IMR-90 (cell line): ENCODE measurements around the gene RNF123.

Experiments
- BHLHE40 ChIP-seq: fragments of 150-350 bp; IDR thresholded peaks from 2 replicates; pipeline ENCODE4 v1.6.1; 2016; ENCODE audit warnings: mild to moderate bottlenecking, low read depth, low read length
- CEBPB ChIP-seq: IDR thresholded peaks from 2 replicates; pipeline ENCODE4 v1.6.1; 2012; ENCODE audit warnings: low read depth, low read length, improper control_type of control experiment
- MAFK ChIP-seq: IDR thresholded peaks from 2 replicates; pipeline ENCODE4 v1.6.1; 2012; ENCODE audit warnings: low read depth, low read length, improper control_type of control experiment
- POLR2A ChIP-seq: IDR thresholded peaks from 2 replicates; pipeline ENCODE4 v1.6.1; 2012; ENCODE audit warnings: mild to moderate bottlenecking, low read depth, low read length
- RAD21 ChIP-seq: IDR thresholded peaks from 2 replicates; pipeline ENCODE4 v1.6.1; 2012; ENCODE audit warnings: low read length, improper control_type of control experiment
- RCOR1 ChIP-seq: IDR thresholded peaks from 2 replicates; pipeline ENCODE4 v1.6.1; 2012; ENCODE audit warnings: mild to moderate bottlenecking, low read length, improper control_type of control experiment; ENCODE audit not compliant: insufficient replicate concordance
- RFX5 ChIP-seq: IDR thresholded peaks from 2 replicates; pipeline ENCODE4 v1.8.0; 2012; ENCODE audit warnings: low read depth, mild to moderate bottlenecking, low read length, moderate library complexity
- TF ChIP-seq, protein P1 (sequence below): conservative IDR thresholded peaks from 2 replicates; pipeline ENCODE4 v1.5.1; 2012; ENCODE audit warnings: mild to moderate bottlenecking, low read depth, low read length, improper control_type of control experiment
- TF ChIP-seq, protein P2 (sequence below): fragments of 150-350 bp; IDR thresholded peaks from 2 replicates; pipeline ENCODE4 v1.6.1; 2017; ENCODE audit warnings: mild to moderate bottlenecking, antibody characterized with exemption, low read length, low read depth

GRCh38 chr3:49723296-49723627 lies 33.9 kb downstream of the RNF123 start:
- TF ChIP-seq, protein P1, sequence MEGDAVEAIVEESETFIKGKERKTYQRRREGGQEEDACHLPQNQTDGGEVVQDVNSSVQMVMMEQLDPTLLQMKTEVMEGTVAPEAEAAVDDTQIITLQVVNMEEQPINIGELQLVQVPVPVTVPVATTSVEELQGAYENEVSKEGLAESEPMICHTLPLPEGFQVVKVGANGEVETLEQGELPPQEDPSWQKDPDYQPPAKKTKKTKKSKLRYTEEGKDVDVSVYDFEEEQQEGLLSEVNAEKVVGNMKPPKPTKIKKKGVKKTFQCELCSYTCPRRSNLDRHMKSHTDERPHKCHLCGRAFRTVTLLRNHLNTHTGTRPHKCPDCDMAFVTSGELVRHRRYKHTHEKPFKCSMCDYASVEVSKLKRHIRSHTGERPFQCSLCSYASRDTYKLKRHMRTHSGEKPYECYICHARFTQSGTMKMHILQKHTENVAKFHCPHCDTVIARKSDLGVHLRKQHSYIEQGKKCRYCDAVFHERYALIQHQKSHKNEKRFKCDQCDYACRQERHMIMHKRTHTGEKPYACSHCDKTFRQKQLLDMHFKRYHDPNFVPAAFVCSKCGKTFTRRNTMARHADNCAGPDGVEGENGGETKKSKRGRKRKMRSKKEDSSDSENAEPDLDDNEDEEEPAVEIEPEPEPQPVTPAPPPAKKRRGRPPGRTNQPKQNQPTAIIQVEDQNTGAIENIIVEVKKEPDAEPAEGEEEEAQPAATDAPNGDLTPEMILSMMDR, result no peak
- TF ChIP-seq RCOR1 (no peak), MAFK (no peak), RFX5 (no peak), POLR2A (no peak; the same call in 1 of the 2 replicates), BHLHE40 (no peak), CEBPB (no peak), RAD21 (no peak)
- TF ChIP-seq, protein P2, sequence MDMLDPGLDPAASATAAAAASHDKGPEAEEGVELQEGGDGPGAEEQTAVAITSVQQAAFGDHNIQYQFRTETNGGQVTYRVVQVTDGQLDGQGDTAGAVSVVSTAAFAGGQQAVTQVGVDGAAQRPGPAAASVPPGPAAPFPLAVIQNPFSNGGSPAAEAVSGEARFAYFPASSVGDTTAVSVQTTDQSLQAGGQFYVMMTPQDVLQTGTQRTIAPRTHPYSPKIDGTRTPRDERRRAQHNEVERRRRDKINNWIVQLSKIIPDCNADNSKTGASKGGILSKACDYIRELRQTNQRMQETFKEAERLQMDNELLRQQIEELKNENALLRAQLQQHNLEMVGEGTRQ, result peak; percentile 87
